ENCODE results near the gene DMRTA1.

The DMRTA1 gene, protein sequence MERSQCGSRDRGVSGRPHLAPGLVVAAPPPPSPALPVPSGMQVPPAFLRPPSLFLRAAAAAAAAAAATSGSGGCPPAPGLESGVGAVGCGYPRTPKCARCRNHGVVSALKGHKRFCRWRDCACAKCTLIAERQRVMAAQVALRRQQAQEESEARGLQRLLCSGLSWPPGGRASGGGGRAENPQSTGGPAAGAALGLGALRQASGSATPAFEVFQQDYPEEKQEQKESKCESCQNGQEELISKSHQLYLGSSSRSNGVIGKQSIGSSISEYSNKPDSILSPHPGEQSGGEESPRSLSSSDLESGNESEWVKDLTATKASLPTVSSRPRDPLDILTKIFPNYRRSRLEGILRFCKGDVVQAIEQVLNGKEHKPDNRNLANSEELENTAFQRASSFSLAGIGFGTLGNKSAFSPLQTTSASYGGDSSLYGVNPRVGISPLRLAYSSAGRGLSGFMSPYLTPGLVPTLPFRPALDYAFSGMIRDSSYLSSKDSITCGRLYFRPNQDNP

DNA sequence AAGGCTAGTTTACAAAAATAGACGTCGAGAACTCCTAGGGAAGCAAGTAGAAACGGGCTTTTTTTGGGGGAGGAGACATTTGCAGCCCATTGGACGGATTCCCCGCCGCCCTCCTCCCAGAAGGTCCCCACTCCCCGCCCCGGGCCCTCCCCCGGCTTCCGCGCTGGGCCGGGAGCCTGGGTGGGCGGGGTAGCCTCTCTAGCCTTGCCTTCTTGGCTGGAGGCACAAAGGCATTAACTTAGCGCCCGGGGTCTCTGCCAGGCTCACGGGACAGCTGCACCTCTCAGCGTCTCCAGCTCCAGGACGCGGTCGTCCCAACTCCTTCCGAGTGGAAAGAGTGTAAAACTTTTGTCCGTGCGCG lies at the start of gene DMRTA1:
TSS of gene DMRTA1 (plus strand) at position 236 of the 361 bp plus-strand sequence. CDS start 242 bp downstream, outside the sequence.
- Histone ChIP-seq H3K4me3 (replicated peaks; ENCODE audit: low read depth, low read length) (peak within 1 kb of the TSS; percentile 35), H3K27me3 (replicated peaks; ENCODE audit: control insufficient read depth, insufficient read depth, low read length) (no peaks in the 10 kb centered on the region; the same call in none of the 2 replicates), H3K36me3 (ENCODE audit: control insufficient read depth, insufficient read depth, low read length) (no peaks in the 10 kb centered on the region)
- no peak for TF ChIP-seq CTCF (IDR thresholded peaks at IDR 0.05; ENCODE audit: insufficient read depth, low read length, poor library complexity, severe bottlenecking)
- DNase-seq (ENCODE audit: extremely low read depth, insufficient read length) = no peak

DNA sequence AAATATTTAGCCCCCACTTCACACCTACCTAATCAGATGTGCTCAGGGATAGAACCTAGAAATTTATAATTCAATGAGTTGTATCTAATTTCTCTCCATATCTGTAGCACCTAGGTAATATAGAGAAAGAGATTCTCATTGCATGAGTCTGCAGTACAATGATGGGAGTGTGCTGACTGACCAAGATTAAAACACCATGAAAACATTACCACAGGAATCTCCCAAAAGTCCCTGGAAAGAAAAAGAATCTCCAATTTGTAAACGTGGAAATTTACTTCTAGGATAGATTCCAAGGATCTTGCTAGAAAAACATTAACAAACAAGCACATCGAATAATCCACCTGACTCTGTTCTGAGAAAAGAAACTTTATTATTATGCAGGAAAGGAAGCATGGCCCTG lies 45.0 kb upstream of the DMRTA1 start:
- TF ChIP-seq CTCF (IDR thresholded peaks at IDR 0.05; ENCODE audit: insufficient read depth, low read length, poor library complexity, severe bottlenecking) = no peak
- no peaks in the 10 kb centered on the region for H3K36me3 ChIP-seq (ENCODE audit: control insufficient read depth, insufficient read depth, low read length)
- no peaks in the 10 kb centered on the region for H3K27me3 ChIP-seq (replicated peaks; ENCODE audit: control insufficient read depth, insufficient read depth, low read length)
- no peak for DNase-seq (ENCODE audit: extremely low read depth, insufficient read length)
- H3K4me3 ChIP-seq (replicated peaks; ENCODE audit: low read depth, low read length) = no peak overlapping the region

DNA sequence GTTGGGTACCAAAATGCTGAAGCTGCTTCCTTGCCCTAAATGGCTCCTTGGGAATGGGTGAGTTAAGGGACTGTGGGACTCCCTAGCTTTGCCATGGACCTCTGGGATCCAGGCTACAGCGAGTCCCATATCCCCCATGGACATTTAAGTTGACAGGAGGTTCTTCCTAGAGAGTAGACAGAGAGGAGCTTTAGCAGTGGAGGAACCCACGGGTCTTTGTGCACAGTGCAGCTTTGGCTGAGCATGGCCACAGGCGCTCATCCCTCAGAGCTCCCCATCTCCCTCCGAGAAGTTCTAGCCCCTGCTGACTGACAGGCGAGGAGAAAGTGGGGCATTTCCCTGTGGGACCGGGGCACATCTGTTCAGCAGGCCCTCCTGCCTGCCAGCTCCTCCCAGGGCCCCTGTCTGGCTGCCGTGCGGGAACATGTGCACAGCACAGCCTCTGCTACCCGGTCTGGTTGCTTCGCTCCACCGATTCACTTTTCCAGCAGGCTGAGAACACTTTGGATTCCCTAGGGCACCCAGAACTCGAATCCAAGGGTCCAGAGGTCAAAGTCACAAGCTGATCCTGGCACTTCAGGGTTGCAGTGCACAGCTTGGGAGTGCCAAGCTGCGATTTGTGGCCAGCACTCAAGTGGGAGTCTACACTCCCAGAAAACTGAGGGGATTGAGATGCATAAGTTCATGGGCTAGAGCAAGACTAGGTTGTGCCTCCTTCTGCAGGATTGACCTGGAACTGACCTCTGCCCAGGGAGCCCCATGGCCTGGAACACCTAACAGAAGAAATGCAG lies 40.6 kb upstream of the DMRTA1 start:
- H3K36me3 ChIP-seq (ENCODE audit: control insufficient read depth, insufficient read depth, low read length) = no peaks in the 10 kb centered on the region

DNA sequence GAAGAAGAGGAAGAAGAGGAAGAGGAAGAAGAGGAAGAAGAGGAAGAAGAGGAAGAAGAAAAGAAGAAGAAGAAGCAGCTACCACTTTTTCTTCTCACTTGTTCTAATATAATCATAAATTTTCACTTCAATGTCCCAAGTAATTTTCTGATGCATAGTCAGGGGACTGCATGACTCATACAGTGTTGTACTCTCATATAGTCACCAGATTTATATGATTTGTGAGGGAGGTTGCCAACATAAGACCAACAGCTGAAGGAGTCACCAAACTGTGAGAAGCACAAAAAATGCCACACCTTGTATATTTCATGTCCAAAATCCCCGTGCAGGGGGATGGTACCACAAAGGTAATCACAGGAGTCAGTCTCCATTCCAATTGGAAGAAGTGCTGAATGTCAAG lies 32.7 kb upstream of the DMRTA1 start:
- no peaks in the 10 kb centered on the region for H3K27me3 ChIP-seq (replicated peaks; ENCODE audit: control insufficient read depth, insufficient read depth, low read length)
- no peak overlapping the region for H3K4me3 ChIP-seq (replicated peaks; ENCODE audit: low read depth, low read length)
- no peak for DNase-seq (ENCODE audit: extremely low read depth, insufficient read length)
- TF ChIP-seq CTCF (IDR thresholded peaks at IDR 0.05; ENCODE audit: insufficient read depth, low read length, poor library complexity, severe bottlenecking) = no peak
- no peaks in the 10 kb centered on the region for H3K36me3 ChIP-seq (ENCODE audit: control insufficient read depth, insufficient read depth, low read length)

More for the DNA sequence above, 40.6 kb upstream of the DMRTA1 start:
- Histone ChIP-seq H3K27me3 (replicated peaks; ENCODE audit: control insufficient read depth, insufficient read depth, low read length) (no peaks in the 10 kb centered on the region), H3K4me3 (replicated peaks; ENCODE audit: low read depth, low read length) (no peak overlapping the region)
- no peak for DNase-seq (ENCODE audit: extremely low read depth, insufficient read length)
- no peak for TF ChIP-seq CTCF (IDR thresholded peaks at IDR 0.05; ENCODE audit: insufficient read depth, low read length, poor library complexity, severe bottlenecking)

DNA sequence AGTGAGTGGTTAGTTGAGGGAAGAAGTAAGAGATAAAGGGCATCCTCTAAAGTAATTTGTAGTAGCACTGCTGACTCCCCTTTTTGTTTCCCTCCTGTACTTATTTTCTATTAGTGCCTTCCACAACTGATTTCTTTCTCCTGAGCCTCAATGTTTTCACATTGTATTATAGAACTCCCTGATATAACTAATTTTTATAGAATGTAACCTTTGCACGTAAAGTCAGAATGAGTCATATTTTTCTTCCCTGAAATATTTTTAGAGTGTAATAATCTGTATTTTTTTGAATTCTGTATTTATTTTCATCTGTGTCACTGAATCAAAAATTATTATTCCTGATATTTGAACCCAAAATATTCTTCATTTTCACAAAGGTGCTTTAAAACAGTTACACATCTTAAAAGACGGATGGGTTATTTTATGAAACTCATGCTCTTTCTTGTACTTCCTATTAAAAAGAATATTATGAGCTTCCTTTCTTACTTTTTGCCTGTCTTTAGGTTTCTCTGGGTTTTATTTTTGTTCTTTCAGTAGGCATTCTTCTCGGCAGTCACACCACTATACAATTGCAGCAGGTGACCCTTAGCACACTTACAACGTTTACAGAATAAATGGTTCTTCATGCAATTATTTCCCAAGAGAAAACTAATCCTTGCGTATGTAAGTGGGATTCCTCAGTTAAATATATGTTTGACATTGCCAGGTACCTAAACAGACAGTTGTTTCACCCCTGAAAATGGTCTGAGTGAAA lies 30.5 kb upstream of the DMRTA1 start:
- no peaks in the 10 kb centered on the region for H3K36me3 ChIP-seq (ENCODE audit: control insufficient read depth, insufficient read depth, low read length)
- no peak overlapping the region for H3K4me3 ChIP-seq (replicated peaks; ENCODE audit: low read depth, low read length)
- no peaks in the 10 kb centered on the region for H3K27me3 ChIP-seq (replicated peaks; ENCODE audit: control insufficient read depth, insufficient read depth, low read length)
- no peak for DNase-seq (ENCODE audit: extremely low read depth, insufficient read length)
- TF ChIP-seq CTCF (IDR thresholded peaks at IDR 0.05; ENCODE audit: insufficient read depth, low read length, poor library complexity, severe bottlenecking) = no peak

Data from GM06990 (cell line).